Measurements from ENCODE around the gene CCDC81.
"Not testable (repeated sequence)": the region's sequence is repeated elsewhere in the genome, so short reads cannot be mapped to it uniquely, and the experiment has no call there.

Gene CCDC81

DNA sequence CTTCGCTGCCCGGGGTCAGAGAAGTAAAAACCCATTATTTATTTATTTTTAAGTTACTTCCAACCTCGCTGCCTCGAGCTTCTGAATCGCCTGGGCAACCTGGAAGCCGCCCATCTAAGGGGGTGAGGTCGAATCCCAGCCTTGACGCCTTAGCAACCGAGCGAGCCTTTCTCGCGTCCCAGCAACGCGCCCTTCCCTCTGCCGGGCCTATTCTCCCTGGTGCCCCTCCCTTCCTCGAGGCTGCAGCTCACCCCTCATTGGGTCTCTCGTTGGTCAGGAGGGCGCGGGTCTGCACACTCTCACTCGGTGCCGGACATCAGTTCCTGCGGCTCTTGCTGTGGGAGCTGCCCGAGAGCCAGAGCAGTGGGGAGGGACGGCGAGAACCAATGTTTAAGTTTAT is at the start of gene CCDC81:
TSS of gene CCDC81 (plus strand) at position 302 of the 400 bp plus-strand sequence. CDS start 277 bp downstream, outside the sequence.
- DNase-seq: peak in 10 of 56 donors; percentile 1 to 41 (median 10)

DNA sequence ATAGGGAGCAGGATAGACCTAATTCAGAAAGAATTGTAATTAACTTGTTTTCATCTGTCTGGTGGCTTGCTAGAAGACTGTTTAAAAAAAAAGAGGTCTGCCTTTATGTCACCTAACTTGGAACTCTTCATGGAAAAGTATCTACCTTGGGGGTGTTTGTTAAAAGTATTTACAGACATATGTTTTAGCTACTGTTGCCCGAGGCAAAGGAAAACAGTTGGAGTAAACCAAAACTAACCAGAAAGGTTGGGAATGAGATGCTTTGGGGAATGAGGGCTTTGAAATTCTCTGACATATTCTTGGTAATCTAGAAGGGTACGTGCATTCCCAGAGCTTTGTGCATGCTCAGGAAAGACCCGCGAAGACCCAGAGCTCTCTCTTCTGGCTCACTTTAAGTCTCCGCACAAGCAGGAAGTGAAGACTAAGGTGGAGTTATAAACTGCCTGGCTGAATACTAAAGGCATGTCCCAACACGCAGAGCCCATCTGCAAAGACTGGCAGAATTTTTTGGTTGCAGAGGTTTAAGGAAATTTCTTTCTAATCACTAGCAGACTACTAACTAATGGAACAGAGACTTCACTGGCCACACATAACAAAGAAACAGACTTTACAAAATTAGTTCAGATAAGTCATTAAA is 39.4 kb upstream of the CCDC81 start:
- DNase-seq: no peak

DNA sequence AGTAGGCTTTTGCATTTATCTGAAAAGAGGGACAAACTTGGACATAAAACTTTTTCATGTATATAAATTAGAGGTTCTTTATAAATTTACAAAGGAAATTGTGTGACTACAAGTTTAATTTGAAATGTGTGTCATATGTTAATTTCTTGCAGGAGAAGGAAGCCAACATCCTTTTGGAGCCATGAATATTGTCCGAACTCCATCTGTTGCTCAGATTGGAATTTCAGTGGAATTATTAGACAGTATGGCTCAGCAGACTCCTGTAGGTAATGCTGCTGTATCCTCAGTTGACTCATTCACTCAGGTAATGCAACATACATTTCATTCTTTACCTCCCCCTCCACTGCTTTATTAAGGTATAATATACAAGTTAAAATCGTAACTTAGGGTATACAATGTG is 37.5 kb upstream of the CCDC81 start:
- DNase-seq: no peak

DNA sequence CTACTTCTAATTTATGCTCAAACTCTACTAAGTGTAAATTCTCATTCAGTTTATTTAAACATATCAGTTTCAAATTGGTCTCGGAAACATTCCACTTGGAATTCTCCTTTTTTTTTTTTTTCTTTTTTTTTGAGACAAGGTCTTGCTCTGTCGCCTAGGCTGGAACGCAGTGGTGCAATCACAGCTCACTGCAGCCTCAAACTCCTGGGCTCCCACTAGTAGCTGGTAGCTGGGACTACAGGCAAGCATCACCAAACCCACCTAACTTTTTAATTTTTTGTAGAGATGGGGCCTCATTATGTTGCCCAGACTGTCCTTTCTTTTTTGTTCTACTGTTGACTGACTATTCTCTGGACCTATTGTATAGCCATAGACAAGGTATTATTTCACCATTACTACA is 33.3 kb upstream of the CCDC81 start:
- no peak for DNase-seq

DNA sequence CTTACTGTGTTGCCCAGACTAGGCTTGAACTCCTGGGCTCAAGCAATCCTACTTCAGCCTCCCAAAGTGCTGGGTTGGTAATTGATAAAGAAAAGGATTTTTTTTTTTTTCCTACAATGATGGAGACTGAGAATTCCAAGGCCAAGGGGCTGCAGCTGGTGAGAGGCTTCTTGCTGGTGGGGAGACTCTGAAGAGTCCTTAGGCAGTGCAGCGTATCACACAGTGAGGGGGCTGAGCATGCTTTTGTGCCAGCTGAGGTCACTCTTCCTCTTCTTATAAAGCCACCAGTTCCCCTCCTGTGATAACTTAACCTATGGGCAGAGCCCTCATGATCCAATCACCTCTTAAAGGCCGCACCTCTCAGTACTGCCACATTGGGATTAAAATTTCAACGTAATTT is 28.2 kb upstream of the CCDC81 start:
- DNase-seq: no peak

DNA sequence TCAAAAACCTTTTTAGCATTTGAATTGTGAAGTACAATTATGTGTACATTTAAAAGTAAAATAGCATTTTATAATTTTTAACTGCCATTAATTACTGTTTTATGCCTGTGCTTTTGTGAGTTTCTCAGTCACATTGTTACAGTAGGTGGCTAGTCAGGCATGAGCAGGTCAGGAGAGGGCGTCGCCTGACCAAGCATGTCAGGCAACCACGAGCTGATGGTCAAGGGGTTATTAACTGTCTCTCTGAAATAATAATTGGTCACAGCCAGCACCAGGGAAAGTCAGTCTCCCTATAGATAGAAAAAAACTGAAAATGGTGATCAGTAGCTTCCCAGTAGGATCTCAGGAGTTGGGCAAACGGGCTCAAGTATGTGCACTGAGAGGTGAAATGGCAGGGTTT is 19.4 kb upstream of the CCDC81 start:
- DNase-seq: no peak

DNA sequence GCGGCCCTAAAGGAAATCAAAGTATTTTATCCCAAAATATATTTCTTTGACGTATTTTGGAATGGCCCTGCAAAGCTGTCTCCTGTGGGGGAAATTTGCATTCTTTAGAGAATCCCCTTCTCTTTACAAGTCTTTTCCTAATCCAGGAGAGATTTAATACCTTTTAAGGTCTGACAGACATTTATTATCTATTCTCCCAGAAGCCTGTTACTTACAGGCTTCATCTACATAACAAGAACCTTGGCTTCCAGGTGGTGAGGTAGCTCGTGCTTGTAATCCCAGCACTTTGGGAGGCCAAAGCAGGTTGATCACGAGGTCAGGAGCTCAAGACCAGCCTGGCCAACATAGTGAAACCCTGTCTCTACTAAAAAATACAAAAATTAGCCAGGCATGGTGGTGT is 17.3 kb upstream of the CCDC81 start:
- not testable (repeated sequence) for DNase-seq

DNA sequence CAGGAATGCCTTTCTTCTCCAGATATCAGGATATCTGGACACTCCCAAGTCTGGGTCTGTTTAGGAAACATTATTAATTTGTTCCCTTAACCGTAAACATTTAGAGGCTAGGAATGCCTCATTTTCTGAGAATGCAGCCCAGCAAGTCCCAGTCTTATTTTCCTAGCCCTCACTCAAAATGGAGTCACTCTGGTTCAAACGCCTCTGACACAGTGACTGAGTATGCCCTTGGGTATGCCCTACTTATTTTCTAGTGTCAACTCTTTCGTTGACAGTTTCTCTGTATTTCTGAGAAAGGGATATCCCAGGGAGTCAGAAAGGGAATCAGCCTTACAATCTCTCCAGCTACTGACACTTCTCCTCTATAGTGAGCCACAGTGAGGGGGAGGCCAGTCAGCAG is 16.0 kb upstream of the CCDC81 start:
- no peak for DNase-seq

DNA sequence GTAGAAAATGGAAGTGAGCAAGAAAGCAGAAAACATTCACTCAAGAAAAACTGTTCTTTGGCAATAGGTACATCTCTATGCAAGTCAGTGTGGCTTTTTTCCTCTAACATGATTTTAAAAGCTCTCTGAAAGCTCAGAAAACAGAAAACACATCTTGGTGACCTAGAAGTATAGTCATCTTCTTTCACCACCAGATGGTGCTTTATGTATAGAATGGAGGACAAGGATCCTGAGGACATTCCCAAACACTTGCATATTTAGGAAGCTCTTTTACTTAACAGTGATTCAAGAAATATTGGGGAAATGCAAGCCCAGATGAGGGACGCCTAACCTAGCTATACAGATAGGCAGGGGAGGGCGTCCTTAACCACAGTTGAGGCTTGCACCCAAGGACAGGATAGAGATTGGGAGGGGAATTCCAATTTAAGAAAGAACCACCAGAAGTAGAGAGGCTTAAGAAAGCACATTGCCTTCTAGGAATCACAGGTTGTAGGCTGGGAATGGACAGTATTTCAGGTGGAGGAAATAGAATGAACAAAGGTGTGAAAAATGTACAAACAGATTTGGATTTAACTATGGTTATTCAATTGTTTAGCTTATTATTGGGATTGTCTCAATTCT is 13.8 kb upstream of the CCDC81 start:
- DNase-seq: no peak

DNA sequence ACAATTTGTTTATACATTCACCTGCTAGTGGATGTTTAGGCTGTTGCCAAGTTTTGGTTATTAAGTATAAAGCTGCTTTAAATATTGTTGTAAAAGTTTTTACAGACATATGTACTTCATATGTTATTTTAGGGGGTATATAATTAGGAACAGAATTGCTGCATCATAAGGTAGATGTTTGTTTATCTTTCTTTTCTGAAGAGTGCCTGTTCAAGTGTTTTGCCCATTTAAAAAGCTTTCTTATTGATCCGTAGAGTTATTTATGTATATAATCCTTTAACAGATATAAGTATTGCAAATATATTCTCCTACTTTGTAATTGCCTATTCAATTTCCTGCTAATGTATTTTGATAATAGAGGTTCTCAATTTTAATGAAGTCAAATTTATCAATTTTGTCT is 11.3 kb upstream of the CCDC81 start:
- DNase-seq: no peak

DNA sequence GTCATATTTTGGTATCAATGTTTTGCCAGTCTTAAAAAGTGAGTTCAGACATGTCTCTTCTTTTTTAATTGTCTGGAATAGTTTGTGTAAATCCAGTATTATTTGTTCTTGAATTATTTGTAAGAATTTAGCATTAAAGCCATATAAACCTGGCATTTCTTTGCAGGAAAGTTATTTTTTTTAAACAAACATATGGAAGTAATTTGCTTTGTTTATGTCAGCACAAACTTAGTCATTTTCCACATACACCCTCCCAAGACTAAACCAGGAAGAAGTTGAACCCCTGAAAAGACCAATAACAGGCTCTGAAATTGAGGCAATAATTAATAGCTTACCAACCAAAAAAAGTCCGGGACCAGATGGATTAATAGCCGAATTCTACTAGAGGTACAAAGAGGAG is 9.1 kb upstream of the CCDC81 start:
- no peak for DNase-seq

DNA sequence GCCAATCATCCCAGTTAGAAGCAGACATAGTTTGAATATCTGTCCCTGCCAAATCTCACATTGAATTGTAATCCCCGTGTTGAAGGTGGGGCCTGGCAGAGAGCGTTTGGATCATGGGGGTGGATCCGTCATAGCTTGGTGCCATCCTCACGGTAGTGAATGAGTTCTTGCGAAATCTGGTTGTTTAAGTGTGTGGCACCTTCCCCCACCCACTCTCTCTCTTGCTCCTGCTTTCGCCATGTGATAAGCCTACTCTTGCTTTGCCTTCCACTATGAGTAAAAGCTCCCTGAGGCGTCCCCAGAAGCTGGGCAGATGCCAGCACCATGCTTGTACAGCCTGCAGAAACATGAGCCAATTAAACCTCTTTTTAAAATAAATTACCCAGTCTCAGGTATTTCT is 5.0 kb upstream of the CCDC81 start:
- no peak for DNase-seq

DNA sequence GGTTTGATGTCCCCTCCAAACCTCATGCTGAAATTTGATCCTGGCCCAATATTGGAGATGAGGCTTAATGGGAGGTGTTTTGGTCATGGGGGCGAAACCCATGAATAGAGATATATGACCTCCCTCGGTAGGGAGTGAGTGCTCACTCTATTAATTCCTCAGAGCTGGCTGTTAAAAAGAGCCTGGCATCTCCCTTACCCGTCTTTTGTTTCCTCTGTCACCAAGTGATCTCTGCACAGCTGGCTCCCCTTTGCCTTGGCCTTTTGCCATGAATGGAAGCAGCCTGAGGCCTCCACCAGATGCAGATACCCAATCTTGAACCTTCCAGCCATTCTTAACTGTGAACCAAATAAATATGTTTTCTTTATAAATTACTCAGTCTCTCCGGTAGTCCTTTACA is 4.5 kb upstream of the CCDC81 start:
- DNase-seq: no peak

DNA sequence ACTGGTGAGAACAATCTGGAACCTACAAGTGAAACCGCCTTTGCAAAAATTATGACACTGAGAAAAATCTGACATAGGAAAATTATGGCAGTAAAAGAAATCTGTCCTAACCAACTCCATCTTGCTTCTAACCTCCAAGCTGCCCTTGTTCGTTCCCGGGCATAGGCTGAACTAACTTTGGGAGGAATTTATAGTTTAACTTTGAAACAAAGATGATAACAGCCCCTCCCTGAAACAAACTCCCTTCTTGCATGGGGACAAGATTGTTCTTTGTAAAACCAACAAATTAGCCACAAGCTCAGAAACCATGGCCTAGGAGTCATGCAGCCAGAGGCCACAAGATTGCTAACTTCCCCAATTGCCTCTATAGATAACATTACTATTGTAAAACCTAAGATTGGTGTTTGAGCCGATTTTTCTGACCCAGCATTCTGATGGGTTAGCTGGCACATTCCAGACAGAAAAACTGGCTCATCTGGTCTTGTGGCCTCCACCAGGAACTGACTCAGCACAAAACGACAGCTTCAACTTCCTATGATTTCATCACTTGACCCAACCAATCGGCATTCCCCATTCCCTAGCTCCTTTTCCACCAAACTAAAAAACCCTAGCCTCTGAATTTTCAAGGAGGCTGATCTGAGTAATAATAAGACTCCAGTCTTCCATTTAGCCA is 3.6 kb upstream of the CCDC81 start:
- no peak for DNase-seq

DNA sequence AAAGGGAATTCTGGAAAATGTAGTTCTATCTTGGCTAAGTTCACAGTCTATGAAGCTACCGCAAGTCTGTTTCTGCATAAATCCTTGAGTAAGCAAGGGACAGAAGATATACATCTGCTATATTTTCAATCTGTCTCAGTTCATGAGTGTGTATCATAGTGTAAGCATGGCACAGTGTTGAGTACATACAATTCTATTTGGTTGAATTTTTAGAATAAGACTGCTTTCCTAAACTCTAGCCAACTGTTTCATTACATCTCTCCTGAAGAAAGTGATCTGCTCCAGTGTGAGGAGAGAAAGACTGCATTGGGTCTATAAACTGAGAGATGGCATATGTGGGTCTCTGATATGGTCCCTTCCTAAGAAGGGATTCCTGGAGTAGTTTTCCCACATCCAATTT is 2.6 kb upstream of the CCDC81 start:
- DNase-seq: no peak

DNA sequence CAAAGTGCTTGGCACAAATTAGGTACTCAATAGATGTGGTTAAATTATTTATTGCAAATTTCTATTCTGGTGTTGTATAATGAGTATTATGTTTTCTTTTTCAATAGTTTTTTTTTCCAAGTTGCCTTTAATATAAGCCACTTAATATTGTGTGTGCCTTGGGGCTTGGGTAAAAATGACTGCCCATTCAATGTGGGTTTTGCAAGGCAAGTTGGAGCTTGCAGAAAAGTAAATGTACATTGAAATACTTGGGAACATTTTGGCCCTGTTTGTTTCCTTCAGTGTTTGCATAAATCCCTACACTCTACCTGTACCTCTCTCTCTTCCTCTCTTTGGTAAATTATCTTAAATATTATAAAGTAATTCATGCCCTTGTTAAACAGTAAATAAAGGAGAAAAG is 2.1 kb upstream of the CCDC81 start:
- no peak for DNase-seq

DNA sequence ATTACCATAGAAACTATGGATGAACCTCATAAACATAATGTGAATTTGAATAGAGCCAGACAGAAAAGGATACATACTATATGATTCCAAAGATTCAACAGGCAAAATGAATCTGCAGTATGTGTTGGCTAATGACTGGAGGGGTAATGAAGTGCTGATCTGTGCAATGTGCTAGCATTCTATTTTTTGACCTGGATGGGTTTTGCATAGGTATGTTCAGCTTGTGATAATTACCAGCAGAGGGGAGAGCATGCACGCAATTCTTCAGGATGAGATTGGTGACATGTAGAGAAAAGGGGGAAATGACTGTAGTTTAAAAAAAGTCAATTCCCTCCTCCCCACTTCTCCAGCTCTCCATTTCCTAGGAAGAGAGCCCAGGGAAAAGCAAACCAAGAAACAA is 618 bp upstream of the CCDC81 start:
- no peak for DNase-seq

DNA sequence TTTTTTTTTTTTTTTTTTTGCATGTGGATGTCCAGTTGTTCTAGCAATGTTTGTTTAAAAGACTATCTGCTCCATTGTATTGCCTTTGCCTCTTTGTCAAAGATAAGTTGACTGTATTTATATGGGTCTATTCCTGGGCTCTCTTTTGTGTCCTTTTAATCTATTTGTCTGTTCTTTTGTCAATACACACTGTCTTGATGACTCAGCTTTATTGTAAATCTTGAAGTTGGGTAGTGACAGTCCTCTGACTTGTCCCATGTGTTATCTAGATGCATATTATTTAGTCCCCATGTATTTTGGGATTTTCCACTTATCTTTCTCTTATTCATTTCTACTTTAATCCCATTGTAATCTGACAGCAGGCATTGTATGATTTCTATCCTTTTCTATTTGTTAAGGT is 3.3 kb downstream of the CCDC81 start:
- DNase-seq: no peak

DNA sequence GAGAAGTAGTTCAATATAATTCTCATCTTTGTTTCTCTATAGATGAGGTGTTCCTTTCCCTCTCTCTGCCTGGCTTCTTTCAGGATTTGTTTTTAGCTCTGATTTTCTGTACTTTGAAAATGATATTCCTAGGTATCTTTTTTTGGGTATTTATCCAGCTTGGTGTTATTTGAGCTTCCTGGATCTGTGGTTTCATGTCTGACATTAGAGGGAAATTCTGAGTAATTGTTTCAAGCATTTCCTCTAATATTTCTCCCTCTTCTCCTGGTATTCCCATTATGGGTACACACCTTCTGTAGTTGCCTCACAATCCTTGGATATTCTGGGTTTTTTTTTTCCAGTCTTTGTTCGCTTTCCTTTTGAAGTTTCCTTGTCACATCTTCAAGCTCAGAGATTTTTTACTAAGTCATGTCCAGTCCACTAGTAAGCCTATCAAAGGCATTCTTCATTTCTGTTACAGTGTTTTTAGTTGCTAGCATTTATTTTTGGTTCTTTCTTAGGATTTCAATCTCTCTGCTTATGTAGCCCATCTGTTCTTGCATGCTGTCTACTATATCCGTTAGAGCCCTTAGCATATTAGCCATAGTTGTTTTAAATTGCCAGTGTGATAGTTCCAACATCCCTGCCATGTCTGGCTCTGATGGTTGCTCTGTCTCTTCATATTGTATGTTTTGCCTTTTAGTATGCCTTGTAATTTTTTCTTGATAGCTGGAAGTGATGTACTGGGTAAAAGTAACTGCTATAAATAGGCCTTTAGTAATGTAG is 5.8 kb downstream of the CCDC81 start:
- DNase-seq: no peak

DNA sequence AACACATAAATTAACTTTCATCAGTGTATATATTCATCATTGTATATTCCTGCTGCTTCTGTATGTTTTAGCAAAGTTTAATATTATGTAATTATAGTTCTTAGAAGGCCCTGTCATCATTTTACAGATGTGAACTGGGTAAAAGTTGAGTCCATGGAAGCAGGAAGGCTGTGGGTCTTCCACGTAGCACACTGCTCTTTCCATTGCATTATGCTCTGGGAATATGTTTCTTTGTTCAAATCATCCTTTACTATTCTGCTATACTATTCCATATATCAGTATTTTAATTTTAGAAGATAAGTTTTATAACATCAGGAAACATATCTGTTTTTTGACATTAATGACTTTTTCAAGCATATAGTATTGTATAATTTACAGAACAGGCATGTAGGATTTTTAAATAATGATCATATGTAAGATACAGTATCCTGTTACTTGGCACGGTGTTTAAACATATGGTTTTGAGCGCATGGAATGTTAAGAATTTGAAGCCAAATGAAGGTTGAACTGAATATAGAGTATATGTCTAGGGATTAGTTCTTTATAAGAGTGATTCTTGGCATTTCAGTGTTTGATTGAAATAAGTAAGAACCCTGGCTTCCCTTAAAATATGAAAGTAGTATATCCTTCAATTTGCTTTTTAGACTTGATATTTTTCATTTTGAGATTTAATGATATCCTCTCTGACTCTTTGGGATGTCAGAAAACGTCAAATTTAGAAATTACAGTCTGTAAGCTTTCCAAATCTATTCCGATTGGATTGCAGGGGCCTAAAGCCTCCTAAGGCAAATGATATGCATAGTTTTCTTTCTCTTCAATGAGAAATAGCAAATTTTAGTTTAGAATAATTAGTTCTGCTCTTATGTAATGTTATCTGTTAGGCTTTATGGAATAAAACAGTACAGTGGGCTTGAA is 8.6 kb downstream of the CCDC81 start:
- no peak for DNase-seq

DNA sequence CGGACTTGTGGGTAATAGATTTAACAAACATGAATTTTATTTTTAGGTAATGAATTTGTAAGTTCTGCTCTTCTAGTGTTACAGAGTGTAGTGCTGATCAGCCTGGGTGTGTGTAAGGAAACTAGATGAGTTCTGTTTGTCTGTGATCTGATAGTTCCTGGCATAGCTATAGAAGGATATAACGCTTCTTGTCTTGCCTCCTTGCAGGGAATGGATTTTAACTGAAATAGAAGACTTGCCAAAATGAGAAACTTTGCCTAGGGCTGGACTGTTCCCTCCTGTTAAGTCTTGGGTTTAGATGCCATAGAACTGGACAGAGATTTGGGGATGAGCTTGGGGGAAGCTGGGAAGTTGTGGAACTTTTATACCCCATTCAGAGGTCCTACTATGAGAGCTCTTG is 11.6 kb downstream of the CCDC81 start:
- DNase-seq: no peak

Measured in nucleus accumbens (tissue), 56 donors.